Activated T-helper 9 cell treated with anti-CD3 and anti-CD28 coated beads, Interleukin-2, amount 50 U/mL, for 16 hours (primary cell): ENCODE data around the gene PAQR6.
A peak's percentile ranks its signal among the peaks of the same experiment; 100 is the strongest.
"Not testable (repeated sequence)": the region's sequence is repeated elsewhere in the genome, so short reads cannot be mapped to it uniquely, and the experiment has no call there.

Source experiments
- DNase-seq: peaks from one replicate; pipeline ENCODE4 v3.0.0-alpha.2; 2020; ENCODE audit warnings: low read depth

Gene PAQR6

DNA sequence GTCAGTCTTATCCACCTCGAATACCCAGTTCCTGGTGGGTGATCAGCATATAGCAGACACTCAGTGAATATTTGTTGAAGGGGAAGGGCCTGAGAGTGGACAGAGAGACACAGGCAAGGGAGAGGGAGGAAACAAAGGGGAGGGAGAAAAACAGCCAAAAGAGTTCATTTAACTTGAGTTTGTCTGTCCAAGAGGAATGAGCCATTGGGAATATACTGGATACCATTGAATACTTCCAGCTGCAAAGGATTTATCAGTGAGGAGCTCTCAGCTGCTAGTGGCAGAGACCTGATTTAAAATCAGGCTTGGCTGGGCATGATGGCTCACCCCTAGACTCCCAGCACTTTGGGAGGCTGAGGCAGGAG, 17.4 kb downstream of the PAQR6 start:
- no peak for DNase-seq

DNA sequence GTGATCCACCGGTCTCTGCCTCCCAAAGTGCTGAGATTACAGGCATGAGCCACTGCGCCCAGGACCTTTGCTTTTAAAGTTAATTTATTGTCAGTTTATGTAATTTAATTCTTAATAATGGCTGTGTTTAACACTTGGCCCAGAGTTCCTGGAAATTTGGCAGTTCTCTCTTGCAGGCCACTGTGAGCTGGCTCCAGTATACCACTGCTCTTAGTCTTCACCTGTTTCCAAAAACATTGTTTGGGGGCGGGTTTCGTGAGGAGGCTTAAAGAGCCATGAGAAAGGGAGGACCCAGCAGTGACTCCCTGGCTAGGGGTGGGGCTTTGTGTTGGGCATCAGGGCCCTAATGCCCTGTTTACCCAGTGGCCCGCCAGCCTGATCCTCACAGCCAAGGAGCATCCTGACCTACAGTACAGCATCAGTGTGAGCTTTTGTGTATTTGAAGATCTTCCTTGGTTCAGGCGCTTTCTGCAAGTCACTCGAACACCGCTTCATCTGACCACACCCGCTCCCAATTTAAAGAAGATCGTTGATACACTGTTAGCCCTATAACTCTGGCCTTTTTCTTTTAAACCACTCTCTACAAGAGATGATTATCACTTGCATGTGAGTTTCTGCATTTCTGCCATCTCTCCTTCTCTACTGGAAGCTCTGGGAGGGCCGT, 17.9 kb downstream of the PAQR6 start:
- DNase-seq = no peak

DNA sequence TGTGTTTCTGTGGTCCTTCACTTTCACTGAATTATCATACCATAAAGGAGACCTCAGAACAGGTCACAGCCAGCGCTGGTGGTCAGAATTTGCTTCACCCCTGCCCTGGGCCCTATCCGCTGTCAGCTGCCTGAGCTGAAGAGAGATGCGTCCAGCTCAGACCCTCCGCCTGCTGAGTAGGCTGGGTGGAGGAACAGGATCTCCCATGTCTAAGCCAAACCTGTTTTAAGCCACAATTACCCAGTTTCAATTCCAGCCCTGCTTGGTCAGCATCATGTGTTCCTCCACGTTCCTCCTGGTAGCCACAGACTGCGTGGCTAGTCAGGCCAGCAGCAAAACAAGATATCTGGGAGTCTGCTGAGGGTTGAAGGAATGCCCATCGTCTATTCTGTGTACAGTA, 19.4 kb downstream of the PAQR6 start:
- no peak for DNase-seq

DNA sequence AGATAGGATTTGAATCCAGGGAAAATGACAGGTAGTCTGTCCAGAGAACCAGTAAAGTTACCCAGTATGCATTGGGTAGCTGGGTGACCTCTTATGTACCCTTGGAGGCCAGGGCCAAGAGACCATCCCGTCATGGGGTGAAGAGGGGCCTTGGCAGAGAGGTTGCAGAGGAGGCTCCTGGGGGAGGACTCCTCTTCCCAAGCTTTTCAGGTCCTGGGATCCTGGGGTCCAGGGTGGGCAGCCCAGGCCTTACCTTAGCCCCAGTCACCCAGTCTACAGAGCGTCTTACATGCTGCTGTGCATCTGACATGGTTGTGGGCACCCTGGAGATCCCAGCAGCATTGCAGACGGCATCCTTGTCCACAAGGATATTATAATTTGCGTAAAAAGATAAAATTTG, 21.1 kb downstream of the PAQR6 start:
- no peak for DNase-seq

DNA sequence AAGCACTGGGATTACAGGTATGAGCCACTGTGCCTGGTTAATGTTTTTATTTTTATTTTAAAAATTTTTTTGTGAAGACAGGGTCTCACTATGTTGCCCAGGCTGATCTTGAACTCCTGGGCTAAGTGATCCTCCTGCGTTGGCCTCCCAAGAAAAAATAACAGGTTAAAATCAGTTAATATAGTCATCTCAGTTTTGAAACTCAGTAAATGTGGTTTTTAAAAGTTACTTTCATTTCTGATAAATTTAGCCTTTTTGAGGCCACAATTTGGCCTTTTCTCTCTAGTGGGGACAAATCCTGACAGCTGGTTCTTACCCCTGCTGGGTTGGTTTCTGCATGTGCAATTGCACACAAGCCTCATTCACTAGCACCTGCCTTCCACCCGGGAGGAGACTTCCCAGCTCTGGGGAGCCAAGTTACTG, 21.7 kb downstream of the PAQR6 start:
- DNase-seq = no peak

DNA sequence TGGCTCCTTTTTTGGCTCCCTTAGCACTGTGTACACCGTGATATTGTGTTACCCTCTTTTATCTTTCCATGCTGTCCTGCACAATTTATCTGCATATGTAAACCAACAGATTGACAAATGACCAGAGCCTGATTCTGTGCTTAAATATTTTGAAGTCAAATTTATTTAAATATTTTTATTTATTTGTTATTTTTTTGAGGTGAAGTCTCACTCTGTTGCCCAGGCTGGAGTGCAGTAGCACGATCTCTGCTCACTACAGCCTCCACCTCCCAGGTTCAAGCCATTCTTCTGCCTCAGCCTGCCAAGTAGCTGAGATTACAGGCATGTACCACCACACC, 22.2 kb downstream of the PAQR6 start:
- no peak for DNase-seq

DNA sequence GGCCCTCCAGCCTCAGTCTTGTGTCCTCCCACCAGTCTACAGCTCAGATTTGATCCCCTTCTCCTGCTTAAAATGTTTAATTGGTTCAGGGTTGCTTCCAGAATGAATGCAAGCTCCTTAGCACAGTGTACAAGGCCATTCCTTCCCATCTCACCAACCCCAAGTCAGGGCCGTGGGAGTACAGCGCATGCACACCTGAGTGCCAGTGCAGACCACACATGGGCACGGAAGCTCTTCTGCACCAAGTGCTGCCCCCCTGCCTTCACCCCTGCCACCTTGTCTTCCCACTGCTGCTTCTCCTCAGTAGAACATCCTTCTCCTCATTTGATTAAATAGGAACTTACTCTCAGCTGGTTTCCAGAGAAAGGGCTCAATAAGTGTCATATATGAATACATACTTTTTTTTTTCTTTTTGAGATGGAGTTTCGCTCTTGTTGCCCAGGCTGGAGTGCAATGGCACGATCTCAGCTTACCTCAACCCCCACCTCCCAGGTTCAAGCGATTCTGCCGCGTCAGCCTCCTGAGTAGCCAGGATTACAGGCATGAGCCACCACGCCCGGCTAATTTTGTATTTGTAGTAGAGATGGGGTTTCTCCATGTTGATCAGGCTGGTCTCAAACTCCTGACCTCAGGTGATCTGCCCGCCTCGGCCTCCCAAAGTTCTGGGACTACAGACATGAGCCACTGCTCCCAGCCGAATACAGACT, 25.7 kb downstream of the PAQR6 start:
- no peak for DNase-seq

DNA sequence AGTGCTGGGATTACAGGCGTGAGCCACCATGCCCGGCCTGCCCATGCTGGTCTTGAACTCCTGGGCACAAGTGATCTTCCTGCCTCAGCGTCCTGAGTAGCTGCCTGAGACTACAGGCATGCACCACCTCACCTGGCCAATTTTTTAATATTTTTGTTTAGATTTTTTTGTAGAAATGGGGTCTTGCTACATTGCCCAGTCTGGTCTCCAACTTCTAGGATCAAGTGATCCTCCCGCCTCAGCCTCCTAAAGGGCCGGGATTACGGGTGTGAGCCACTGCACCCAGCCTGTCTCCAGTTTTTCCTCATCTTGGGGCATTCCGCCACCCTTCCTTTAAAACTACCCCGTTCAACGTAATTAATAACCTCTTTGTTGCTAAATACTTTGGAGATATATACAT, 27.6 kb downstream of the PAQR6 start:
- no peak for DNase-seq

DNA sequence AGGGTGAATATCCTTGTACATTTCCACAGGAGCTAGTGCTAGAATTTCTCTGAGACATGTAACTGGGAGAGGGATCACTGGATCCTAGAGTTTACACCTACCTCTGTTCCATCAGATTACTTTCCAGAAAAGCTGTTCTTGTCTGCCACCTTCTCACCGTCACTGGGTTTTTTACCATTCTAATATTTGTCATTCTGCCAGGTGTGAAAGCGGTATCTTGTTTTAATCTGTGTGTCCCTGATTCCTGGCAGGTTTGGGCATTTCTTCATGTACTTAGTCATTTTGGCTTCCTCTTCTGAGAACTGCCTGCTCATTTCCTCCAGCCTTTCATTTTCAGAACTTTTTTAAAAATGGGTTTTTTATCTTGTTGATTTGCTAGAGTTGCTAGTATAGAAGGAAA, 30.0 kb downstream of the PAQR6 start:
- no peak for DNase-seq

DNA sequence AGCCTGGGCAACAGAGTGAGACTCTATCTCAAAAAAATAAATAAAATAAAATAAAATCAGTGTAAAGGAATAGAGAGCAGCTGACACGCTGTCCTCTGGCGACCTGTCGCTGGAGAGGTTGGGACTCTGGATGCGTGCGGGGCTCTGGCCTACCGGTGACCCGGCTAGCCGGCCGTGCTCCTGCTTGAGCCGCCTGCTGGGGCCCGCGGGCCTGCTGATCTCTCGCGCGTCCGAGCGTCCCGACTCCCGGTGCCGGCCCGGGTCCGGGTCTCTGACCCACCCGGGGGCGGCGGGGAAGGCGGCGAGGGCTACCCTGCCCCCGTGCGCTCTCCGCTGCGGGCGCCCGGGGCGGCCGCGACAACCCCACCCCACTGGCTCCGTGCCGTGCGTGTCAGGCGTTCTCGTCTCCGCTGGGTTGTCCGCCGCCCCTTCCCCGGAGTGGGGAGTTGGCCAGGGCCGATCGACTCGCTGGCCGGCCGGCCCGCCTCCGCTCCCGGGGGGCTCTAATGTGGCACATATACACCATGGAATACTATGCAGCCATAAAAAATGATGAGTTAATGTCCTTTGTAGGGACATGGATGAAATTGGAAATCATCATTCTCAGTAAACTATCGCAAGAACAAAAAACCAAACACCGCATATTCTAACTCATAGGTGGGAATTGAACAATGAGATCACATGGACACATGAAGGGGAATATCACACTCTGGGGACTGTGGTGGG, 31.3 kb downstream of the PAQR6 start:
- not testable (repeated sequence) for DNase-seq

DNA sequence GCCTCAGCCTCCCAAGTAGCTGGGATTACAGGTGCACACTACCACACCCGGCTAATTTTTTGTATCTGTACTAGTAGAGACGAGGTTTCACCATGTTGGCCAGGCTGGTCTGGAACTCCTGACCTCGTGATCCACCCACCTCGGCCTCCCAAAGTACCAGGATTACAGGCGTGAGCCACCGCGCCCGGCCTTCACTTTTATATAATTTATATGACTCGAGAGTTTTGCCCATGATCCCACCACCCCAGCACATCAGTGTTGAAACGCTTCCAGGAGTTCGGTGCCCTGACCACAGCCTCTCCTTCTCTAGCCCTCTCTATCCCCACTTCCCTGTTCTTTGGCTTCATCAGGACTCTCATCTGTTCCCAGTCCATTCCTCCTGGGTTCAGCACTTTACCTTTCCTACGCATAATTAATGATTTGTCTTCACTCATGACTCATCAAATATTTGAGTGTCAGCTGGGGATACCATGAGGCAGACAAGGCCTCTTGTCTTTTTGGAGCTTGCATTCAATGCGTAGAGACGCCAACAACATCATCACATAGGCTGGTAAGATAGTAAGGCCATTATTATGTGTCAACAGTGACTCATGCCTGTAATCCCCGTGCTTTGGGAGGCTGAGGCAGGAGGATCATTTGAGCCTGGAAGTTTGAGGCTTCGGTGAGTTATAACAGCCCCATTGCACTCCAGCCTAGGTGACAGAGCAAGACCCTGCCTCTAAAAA, 33.7 kb downstream of the PAQR6 start:
- peak; percentile 21 for DNase-seq

DNA sequence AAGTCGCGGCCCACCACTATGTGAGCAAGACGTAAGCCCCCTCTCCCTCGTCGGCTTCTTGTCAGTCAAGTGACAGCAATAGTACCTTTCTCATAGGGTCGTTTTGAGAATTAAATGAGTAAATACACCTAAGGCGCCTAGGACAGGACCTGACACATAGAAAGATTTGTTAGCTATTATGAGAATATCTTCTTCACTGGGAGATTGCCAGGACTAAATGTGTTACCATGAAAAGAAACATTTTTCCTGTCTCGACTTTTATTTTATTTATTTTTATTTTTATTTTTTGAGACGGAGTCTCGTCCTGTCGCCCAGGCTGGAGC, 34.3 kb downstream of the PAQR6 start:
- DNase-seq = no peak

DNA sequence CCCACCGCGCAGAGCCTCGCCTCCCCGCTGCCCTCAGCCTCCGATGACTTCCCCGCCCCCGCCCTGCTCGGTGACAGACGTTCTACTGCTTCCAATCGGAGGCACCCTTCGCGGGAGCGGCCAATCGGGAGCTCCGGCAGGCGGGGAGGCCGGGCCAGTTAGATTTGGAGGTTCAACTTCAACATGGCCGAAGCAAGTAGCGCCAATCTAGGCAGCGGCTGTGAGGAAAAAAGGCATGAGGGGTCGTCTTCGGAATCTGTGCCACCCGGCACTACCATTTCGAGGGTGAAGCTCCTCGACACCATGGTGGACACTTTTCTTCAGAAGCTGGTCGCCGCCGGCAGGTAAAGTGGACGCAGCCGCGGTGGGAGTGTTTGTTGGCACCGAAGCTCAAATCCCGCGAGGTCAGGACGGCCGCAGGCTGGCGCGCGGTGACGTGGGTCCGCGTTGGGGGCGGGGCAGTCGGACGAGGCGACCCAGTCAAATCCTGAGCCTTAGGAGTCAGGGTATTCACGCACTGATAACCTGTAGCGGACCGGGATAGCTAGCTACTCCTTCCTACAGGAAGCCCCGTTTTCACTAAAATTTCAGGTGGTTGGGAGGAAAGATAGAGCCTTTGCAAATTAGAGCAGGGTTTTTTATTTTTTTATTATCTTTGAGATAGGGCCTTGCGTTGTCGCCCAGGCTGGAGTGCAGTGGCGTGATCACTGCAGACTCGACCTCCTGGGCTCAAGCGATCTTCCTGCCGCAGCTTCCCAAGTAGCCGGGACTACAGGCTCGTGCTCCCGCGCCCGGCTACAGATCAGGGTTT, 34.8 kb downstream of the PAQR6 start, which contains the start of gene PMF1:
Gene PMF1, plus strand, starts transcription at position 175 of the 811 bp plus-strand sequence. Its CDS starts 9 bp downstream, at position 184.
- peak; percentile 93 for DNase-seq

DNA sequence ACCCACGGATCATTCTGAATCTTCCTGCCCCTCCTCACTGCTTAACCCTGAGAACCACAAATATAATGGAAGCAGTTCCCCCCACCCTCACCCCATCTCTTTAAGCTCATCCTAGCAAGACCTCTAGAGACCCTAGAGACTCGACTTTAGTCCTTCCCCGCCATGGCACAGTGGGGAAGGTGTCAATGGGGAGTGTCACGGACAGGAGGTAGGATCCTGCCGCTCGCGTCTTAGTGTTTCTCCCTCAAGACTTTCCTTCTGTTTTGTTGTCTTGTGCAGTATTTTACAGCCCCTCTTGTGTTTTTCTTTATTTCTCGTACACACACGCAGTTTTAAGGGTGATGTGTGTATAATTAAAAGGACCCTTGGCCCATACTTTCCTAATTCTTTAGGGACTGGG, 35.7 kb downstream of the PAQR6 start:
- no peak for DNase-seq

DNA sequence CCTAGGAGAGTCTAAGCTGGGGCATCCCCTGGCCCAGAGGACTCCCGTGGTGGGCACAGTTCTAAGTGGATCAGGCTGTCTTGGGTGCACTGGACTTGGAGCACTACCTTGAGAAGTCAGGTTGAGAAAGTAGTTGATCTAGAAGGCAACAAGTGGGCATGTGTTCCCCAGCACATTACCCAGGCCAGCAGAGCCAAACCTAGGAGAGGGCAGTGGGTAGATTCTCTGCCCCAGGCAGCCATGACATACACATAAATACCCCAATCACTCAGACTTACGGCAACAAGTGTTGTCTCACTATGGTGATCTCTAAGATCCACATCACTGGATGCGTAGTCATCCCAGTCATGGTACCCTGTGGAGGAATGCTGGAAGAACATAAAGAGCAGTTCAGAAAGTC, 36.6 kb downstream of the PAQR6 start:
- DNase-seq = no peak

DNA sequence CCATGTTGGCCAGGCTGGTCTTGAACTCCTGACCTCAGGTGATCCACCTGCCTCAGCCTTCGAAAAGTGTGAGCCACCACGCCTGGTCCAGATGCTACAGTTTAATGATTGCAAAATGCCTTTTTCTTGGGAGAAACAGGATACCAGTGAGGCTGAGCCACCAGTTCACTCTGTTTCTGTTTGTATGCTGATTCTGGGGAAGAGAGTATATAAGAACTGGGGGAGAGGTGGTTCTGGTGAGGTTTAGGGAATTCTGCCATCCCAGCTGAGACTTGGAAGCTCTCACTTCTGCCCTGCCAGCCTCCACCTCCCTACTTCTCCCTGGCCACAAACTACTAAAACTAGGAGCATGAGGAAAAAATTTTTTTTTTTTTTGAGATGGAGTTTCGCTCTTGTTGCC, 43.2 kb downstream of the PAQR6 start:
- no peak for DNase-seq

DNA sequence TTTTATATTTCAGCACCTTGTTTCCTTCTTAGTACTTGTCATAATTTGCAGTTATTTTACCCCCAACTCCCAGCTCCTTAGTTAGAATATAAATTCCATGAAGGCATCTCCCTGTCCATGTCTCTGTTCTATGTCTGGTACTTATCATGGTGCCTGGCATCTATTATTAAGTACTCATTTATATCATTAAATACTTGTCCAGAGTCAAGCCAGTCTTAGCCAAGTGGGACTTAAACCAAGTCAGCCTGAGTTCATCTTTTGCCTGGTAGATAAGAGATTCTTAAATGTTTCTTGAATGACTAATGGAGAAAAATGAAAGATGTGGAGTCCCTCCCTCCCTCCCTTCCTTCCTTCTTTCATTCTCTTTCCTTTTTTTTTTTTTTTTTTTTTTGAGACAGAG, 44.5 kb downstream of the PAQR6 start:
- no peak for DNase-seq

DNA sequence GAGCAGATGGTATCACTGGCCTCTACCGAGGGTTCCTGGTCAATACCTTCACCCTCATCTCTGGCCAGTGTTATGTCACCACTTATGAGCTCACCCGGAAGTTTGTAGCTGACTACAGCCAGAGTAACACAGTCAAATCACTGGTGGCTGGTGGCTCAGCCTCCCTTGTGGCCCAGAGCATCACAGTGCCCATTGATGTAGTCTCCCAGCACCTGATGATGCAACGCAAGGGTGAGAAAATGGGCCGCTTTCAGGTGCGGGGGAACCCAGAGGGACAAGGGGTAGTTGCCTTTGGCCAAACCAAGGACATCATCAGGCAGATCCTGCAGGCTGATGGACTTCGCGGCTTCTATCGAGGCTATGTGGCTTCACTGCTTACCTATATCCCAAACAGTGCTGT, 47.8 kb downstream of the PAQR6 start:
- DNase-seq = no peak

DNA sequence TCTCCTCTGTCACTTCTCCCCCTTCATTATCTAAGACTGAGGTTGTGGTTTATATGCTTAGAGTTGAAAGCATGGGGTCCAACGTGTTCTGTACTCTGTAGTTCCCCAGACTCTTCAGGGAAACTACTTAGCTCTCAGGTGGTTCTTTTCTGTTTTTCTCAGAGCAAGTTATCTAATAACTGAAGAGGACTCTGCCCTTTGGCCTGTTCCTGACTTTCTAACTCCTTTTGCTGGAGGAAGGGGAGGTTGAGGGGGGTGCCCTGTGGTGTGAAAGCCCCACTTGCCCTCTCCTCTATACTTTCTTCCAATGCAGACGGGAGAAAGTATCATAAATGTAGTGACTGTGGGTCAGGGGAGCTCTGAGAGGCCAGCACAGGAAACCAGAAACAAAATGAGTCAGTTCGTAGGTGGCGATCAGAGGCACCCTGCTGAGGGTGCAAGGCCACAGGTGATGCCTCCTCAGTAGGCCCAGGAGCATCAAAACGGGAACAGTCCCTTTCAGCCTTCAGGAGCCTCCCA, 49.0 kb downstream of the PAQR6 start:
- DNase-seq = no peak

DNA sequence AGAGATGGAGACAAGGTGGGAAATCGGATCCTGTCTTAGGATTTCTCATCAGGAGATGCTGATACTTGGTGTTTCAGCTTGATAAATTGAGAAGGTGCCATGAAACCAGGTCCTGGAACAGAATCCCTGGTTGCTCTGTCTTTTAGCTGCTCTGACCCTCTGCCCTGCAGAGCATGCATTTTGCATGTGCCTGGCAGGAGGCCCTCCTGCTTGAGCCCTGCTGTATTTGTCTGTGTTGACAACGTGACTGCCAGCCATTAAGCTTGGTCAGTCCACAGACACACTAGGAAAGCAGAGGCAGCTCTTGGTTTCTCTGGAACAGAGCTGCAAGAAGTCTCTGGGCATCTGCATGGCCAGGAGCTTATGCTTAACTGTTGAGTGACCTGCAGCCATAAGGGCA, 51.4 kb downstream of the PAQR6 start:
- no peak for DNase-seq

DNA sequence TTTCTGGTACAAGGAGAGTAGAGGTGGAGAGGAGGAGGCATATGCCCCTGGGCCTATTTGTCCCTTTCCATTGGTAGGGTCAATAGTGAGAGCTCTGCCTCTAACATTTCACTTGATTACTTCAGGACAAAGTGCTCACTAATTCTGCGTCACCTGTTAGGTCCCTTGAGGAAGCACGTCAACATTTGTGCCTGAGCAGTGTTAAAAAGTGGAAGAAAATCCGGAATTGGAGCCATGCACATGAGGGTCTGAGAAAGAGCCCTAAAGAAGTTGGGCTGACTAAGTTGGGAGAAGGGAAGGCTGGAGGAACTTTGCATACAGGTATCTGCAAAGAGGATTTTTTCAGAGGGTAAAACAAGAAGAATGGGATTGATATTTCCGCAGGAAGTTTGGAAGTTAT, 52.0 kb downstream of the PAQR6 start:
- no peak for DNase-seq

DNA sequence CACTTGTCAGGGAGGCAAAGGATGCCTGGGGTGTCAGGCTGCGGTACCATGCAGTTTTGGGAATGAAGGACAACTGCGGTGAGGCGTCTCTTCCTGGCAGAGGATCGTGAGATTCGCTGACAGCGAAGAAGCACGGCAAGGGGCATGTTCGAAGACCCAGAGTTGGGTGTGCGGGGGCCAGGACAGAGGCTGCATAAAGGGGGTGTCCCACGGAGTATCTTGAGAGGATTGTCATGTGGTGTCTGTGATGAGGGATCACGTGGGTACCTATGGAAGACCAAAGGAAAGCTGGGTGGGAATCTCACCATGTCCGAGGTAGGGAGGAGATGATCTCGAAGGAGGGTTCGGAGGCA, 53.6 kb downstream of the PAQR6 start:
- DNase-seq = no peak
